Activated gamma-delta T cell (primary cell): Measurements from ENCODE around the gene VAT1.
"Not testable (repeated sequence)": the region's sequence is repeated elsewhere in the genome, so short reads cannot be mapped to it uniquely, and the experiment has no call there.

Experiments
- DNase-seq: peaks from one replicate; lab custom pipeline; 2025; lab: John Stamatoyannopoulos, UW

Gene VAT1

DNA sequence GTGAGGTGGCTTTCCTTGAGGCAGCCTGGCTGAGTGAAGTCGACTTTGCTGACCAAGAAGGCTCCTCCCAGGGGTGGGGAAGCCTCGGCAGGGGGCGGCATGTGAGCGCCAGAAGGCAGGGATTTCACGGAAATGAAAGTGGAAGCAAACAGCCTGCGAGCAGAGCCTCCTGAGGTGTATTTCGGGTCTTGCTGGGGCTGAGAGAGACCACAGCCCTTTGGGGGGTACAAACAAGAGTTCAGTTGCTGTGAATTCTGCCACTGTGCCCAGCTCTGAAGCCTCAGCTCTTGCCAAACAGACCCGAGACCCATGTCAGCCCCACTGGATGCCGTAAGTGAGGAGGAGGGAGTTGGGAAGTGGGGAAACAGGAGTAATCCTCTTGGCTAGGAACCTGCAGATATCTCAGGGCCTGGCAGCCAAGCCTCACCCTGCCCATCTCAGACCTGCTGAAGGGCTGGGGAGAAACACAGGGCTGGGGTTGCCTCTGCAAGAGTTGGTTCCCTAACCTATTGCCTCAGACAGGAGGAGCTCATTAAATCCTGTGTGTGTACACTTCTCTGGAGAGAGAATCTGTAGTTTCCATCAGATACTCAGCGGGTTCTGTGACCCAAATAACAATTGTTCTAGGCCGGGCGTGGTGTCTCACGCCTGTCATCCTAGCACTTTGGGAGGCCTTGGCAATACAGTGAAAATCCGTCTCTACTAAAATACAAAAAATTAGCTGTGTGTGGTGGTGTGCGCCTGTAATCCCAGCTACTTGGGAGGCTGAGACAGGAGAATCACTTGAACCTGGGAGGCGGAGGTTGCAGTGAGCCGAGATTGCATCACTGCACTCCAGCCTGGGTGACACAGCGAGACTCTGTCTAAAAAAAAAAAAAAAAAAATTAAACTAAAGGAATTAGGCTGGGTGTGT lies 15.3 kb downstream of the VAT1 start, which contains the start of gene IFI35:
IFI35 (plus strand) TSS at position 146 of the 913 bp plus-strand sequence; CDS start at position 310, 164 bp downstream.
- DNase-seq = peak; percentile 51

DNA sequence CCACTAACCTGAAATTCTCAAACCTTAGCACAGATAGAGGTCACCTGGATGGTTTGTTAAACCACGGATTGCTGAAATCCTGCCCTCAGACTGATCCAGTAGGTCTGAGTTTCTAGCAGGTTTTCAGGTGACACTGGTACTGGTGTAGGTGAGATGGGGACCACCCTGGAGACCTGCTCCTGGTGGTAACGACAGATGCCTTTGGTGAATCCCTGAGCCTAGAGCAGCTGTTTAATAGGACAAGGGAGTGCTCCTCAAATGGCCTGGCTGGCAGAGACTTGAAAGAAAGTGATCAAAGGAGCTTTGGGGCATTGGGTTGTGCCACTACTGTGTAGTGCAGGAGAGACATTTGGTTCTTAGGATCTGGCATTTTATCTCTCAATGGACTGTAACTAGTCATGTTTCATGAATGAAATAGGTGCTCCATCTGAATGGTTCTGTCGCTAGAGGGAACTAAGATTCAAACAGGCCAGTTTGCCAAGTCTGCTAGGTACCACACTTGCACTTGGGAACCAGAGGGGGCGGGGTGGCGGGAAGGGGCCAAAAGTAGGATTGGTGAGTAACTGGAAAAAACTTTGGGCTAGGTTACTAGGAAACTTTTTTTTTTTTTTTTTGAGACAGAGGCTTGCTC lies 18.5 kb downstream of the VAT1 start:
- no peak for DNase-seq

- DNase-seq = not testable (repeated sequence)
Observed at GRCh38 chr17:43000894-43001293, 21.3 kb downstream of the VAT1 start.

GRCh38 chr17:42999003-42999525 lies 23.1 kb downstream of the VAT1 start:
- DNase-seq = no peak

DNA sequence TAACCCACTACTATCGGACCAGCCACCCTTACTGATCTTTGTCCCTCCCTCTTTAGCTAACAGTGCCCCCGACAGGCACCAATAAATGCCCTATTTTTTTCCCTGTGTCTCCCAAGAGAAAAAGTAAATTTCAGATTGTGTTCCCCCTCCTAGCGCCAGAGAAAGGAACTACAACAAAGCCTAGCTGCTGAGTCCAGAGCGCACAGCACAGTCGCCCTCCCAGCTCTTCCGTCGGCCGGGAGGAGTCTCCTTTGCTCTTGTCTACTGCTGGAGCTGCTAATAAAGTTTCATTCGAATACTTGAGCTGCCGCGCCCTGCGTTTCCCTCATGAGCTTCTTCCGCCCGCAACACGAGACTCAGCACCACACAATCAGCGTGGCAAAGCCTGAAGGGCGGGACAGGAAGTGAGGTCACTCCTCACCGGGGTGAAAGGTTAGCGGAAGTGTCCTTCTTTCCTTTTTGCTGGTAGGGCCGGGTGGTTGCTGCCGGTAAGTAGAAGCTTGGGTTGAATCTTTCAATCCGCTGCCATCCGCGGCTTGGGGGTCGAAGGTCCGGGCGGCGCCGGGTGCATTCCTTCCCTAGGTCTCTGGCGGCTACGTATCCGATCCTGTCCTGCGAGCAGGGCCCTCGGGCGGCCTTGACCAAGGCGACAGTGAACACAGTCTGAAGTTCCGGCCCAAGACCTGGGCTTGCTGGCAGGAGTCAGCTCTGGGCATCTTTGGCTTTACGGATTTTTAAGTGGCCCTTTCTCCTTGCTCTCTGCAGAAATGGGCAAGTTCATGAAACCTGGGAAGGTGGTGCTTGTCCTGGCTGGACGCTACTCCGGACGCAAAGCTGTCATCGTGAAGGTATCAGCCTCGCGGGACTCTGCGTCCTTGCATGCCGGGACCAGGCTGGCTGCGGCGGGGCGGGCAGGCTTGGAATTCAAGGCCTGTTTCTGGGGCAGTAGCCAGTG lies 23.9 kb downstream of the VAT1 start, which contains the start of gene RPL27:
RPL27 (plus strand) TSS at position 436 of the 955 bp plus-strand sequence; CDS start at position 768, 332 bp downstream.
- DNase-seq = peak; percentile 52

DNA sequence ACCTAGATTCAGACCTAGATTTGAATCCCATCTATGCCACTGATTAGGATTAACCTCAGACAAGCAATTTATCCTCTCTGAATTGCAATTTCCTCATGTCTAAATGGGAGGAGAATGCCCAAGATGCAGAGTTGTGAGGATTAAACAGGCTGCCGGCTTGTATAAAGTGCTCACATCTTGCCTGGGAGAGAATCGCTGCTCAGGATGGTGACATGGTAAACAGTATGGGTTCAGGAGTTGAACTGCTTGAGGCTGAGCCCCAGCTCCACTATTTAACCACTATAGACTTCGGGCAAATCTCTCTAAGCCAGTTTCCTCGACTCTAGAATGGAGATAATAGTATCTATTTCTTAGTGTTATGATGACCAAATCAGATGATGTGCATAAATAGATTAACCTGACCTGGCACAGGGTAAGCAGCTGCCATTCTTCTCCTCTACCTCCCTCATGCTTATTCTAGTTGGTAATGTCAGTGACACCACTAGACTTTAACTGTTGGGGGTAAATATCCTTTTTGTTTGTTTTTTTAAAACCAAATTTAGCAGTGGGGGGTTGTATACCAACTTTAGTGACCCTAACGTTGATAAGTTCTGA lies 24.7 kb downstream of the VAT1 start:
- DNase-seq = no peak

DNA sequence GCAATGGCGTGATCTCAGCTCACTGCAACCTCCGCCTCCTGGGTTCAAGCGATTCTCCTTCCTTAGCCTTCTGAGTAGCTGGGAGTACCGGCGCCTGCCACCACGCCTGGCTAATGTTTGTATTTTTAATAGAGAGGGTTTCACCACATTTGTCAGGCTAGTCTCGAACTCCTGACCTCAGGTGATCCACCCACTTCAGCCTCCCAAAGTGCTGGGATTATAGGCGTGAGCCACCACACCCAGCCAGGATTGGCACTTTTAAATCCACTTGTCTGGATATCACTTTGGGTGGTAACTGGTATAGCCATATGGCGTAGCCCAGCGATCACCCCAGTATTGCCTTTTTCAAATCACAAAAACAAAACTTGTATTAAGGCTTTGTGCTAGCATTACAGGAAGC lies 28.3 kb downstream of the VAT1 start:
- DNase-seq = not testable (repeated sequence)

- no peak for DNase-seq
Observed at GRCh38 chr17:42992872-42993271, 29.3 kb downstream of the VAT1 start.

- DNase-seq = no peak
Observed at GRCh38 chr17:42991471-42991870, 30.7 kb downstream of the VAT1 start.

DNA sequence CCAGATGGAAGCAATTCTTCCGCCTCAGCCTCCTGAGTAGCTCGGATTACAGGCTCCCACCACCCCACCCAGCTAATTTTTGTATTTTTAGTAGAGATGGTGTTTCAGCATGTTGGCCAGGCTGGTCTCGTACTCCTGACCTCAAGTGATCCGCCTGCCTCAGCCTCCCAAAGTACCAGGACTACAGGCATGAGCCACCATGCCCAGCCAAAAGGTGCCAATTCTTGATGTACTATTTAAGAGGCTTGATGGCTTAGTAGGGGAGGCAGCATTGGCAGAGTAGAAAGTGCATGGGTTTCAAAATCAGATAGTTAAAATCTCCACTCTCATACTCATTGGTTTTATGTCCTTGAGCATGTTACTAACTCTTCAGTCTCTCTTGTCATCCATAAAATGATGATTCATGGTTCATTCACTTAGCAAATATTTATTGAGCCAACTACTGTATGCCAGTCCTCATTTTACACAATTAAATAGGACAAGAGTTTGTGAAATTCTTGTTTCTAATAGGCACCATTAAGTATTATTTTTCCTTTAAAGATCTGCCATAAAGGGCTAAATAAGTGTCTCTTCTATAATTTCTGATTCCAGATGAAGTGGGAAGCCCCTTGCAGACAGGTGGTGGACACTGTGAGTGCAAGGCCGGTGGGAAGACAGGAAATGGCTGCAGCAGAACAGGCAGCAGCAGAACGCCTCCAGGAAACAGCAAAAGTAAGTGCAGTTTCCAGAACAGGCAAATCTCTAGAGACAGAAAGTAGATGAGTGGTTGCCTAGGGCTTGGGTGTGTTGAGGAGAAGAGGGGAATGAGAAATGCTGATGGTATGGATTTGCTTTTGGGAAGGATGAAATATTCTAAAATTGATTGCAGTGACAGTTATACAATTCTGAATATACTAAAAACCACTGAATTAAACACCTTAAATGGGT lies 32.2 kb downstream of the VAT1 start:
- DNase-seq = no peak

GRCh38 chr17:42989141-42989540 lies 33.0 kb downstream of the VAT1 start:
- no peak for DNase-seq

- DNase-seq = no peak
Observed at GRCh38 chr17:42985225-42985624, 37.0 kb downstream of the VAT1 start.

DNA sequence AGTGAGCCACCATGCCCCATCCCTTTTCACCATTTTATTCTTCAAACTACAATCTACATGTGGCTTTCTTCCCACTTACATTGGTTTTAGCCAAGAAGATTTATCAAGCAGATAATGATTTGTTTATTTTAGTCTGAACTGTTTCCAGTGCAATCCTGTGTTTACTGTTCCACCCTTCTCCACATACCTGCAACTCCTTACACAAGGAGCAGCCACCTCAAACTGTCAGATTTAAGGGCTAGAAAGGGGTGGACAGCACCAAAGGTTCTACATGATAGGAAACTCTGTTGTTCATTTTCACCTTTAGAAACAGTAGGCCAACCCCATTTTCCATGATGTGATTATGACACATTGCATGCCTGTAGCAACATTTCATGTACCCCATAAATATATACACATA lies 39.9 kb downstream of the VAT1 start:
- no peak for DNase-seq

DNA sequence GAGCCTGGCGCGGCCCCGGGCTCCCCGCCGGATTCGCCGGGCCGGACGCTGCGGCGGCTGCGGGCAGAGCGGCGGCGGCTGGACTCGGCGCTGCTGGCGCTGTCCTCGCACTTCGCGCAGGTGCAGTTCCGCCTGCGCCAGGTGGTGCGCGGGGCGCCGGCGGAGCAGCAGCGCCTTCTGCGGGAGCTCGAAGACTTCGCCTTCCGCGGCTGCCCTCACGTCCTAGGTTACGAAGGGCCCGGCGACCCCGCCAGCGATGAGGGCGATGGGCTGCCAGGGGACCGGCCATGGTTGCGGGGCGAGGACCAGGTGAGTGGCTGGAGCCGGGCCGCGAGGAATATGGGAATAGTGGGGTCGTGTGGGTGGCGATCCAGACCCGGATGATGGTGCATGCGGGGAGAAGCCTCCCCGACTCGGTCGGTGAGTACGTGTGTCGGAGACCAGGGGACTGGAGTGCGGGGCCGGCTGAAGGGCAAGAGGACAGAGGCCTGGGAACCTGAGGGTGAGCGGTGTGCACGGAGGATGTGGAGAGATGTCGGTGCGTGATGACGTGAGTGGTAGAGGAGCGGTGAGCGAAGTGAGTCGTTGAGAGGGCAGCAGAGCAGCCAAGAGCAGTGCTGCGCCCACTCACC lies 41.3 kb downstream of the VAT1 start:
- peak; percentile 51 for DNase-seq

DNA sequence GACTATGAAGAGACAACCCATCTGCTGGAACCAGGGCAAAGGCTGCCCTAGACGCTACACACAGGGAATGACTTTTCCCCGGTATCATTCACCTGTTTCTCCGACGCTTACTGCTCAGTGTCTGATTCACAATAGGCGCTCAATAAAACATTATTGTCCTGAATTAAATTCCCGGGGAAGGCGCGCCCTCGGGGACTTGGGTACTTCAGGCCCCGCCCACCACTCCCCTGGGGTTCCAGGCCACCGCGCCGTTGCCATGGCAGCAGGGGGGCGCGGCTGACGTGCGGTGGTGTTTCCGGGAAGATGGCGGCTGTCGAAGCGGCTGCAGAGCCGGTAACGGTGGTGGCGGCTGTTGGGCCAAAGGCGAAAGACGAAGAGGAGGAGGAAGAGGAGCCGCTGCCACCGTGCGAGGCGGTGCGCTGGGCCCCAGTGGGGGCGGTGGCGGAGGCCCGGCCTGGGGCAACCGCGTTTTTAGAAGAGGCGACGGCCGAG lies 41.9 kb downstream of the VAT1 start, which contains the start of gene RUNDC1:
RUNDC1 (plus strand) TSS at position 292 of the 492 bp plus-strand sequence; CDS start at position 304, 12 bp downstream.
- DNase-seq = peak; percentile 84

DNA sequence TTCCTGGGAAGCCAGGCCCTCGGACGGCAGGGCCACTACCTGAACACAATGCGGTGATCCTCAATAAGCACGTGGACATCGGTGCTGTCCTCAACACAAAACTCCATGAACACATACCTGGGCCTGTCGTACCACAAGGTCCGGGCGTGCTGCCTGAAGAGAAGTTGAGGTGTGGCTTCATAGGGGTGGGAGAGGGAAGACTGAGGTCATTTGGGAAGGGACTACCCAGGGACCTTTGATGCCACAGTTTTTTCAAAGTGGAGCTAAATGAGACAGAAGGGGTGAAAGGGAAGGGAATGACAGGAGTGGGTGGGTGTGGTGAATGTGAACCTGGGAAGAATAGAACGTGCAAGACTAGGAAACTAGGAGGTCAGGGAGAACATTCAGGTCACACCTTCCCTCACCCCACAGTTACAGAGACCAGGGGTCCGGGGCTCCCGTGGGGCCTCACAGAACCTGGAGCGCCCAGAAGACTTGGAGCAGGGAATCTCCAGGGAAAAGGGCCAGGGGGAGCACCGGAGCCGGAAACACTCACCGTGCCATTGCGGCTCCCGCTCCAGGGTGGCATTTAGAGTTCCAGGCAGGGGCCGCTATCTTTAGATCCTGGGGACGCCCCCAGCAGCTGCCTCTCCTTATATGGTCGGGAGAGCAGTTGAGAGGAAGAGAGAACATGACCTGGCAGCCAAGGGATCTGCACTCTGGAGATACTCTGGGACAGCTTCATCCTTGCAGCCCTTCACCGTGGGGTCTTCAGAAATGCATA lies 42.5 kb downstream of the VAT1 start, which contains the start of gene PTGES3L:
PTGES3L (minus strand) TSS at position 570 of the 763 bp plus-strand sequence; CDS start at position 543, 27 bp downstream.
- no peak for DNase-seq

DNA sequence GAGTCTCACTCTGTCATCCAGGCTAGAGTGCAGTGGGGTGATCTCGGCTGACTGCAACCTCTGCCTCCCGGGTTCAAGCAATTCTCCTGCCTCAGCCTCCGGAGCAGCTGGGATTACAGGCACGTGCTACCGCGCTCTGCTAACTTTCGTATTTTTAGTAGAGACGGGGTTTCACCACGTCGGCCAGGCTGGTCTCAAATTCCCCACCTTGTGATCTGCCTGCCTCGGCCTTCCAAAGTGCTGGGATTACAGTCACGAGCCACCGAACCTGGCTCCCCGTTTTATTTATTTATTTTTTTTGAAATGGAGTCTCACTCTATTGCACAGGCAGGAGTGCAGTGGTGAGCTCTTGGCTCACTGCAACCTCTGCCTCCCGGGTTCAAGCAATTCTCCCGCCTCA lies 46.5 kb downstream of the VAT1 start:
- not testable (repeated sequence) for DNase-seq

DNA sequence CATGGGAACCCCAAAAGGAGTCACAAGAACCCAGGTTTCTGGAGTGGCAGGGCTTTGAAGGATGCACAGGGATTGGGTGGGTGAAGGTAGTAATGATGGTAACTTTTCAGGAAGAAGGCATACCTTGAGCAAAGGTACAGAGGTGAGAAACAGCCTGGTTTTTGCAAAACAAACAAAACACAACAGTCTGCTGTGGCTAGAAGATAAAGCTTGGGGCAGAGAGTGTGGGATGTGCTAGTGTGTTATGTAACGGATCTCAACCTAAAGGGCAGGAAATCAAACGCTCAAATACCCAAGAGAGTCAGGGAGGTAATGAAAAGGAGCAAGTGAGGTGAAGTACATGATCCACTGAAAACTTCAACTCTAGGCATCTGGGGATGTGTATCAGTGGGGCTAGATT lies 46.9 kb downstream of the VAT1 start:
- DNase-seq = no peak
